HG02588 (cell line): ENCODE results near the gene ACOT13.
A peak's percentile ranks its signal among the peaks of the same experiment; 100 is the strongest.
"Not testable (repeated sequence)": the region's sequence is repeated elsewhere in the genome, so short reads cannot be mapped to it uniquely, and the experiment has no call there.

ENCODE experiments used
- ATAC-seq: cut with Tn5 transposase; IDR thresholded peaks from one replicate; pipeline ENCODE4 v1.9.1; 2021; ENCODE audit warnings: mild to moderate bottlenecking, moderate library complexity; ENCODE audit not compliant: unreplicated experiment

Gene ACOT13

DNA sequence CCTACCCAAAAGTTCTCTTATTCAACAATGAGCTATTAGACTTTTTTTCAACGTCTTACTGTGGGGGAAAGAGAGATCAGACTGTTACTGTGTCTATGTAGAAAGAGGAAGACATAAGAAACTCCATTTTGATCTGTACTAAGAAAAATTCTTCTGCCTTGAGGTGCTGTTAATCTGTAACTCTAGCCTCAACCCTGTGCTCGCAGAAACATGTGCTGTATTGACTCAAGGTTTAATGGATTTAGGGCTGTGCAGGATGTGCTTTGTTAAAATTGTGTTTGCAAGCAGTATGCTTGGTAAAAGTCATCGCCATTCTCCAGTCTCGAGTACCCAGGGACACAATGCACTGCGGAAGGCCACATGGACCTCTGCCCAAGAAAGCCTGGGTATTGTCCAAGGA, 5.1 kb upstream of the ACOT13 start:
- not testable (repeated sequence) for ATAC-seq

- ATAC-seq, result no peak
Measured at GRCh38 chr6:24662236-24662635, 4.6 kb upstream of the ACOT13 start.

GRCh38 chr6:24663189-24663588, 3.7 kb upstream of the ACOT13 start:
- ATAC-seq, result no peak

DNA sequence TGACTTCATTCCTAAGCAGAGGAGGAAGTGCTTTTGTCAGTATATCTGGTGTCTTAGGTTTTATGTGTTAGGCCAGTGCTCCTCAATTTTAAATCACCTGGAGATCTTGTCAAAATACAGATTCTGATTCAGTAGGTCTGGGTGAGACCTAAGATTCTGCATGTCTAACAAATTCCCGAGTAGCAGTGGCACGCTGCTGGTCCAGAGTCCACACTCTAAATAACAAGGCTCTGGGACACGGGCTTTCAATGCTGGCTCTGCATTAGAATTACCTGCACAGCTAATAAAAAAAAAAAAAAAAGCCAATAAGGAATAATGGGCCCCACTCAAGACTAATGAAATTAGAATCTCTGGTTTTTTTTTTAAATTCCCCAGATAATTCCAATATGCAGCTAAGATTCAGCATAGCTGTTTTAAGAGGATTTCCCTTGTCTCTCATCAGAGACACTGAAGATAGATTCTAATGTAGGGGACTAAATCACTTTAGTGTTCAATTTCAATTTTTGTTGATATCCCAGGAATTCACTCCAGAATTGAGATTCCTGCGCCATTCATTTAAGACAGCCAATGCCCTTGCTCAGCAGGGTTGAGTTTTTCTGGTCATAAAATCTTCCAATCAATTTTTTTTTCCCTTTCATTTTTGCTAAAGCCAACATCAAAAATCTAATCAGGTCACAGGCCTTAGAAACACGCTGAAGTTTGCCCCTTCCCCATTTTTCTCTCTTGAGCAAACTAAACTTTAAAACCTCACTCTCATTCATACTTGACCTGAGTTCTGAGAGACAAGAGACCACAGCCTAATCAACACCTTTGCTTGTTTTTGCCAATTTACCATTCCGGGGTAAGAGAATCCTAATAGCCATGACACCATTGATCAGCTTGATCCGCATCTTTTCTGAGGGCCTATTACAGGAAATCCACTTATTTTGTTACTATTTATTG, 2.6 kb upstream of the ACOT13 start:
- ATAC-seq, result no peak

- ATAC-seq, result peak; percentile 26
Measured at GRCh38 chr6:24666097-24666640, 708 bp upstream of the ACOT13 start.

- no peak for ATAC-seq
Measured at GRCh38 chr6:24667378-24667803, 514 bp downstream of the ACOT13 start.

- ATAC-seq, result not testable (repeated sequence)
Measured at GRCh38 chr6:24668066-24668996, 1.5 kb downstream of the ACOT13 start.

DNA sequence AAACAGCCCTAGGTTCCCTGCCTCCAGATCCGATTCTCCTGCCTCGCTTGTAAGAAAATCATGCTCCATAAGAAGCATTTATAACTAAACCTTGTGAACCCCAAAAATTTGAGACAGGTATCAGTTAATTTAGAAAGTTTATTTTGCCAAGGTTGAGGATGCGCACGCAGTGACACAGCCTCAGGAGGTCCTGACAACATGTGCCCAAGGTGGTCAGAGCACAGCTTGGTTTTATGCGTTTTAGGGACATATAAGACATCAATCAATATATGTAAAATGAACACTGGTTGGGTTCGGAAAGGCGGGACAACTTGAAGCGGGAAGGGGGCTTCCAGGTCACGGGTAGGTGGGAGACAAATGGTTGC, 2.1 kb downstream of the ACOT13 start:
- ATAC-seq, result no peak

GRCh38 chr6:24670492-24670891, 3.6 kb downstream of the ACOT13 start:
- ATAC-seq, result not testable (repeated sequence)

- ATAC-seq, result not testable (repeated sequence)
Measured at GRCh38 chr6:24671077-24671476, 4.2 kb downstream of the ACOT13 start.

DNA sequence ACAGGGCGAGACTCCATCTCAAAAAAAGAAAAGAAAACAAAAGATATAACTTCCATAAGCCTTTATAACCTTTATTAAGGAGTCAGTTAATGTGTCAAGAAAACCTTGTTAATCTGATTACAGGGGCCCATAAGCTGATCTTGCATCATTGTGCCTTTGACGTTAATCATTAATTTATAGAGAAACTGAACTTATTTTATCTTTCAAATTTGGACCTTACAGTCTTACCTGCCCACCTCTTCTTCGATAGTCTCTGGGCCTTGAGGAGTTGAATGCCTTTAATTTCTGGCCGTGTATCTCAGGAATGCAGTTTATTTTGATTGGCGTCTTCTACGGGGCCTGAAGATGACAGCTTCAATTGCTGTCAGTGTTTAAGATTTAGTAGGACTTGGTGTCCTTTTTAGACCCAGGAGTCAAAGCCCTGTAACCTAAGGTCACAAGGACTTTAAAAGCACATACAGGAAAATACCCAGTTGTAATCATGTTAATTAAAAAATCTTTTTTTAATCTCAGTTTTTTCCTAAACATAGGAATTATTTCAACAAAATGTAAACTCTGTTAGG, 5.8 kb downstream of the ACOT13 start:
- no peak for ATAC-seq

GRCh38 chr6:24673625-24674024, 6.7 kb downstream of the ACOT13 start:
- no peak for ATAC-seq

GRCh38 chr6:24678792-24679352, 12.0 kb downstream of the ACOT13 start:
- ATAC-seq, result not testable (repeated sequence)

- no peak for ATAC-seq
Measured at GRCh38 chr6:24680582-24680981, 13.7 kb downstream of the ACOT13 start.

GRCh38 chr6:24683297-24684296, 16.7 kb downstream of the ACOT13 start:
- no peak for ATAC-seq

GRCh38 chr6:24686408-24686807, 19.5 kb downstream of the ACOT13 start:
- no peak for ATAC-seq

DNA sequence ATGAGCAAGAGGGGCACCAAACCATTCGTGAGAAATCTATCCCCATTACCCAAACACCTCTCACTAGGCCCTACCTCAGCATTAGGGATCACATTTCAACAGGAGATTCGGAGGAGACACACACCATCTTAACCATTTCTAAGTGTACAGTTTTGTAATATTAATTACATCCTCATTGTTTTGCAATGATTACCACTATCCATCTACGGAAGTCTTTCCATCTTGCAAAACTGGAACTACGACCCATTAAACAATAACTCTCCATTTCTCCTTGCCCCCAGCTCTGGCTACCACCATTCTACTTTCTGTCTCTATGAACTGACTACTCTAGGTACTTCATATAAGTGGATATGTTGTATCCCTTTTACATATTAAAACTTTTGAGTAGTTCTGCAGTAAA, 20.1 kb downstream of the ACOT13 start:
- ATAC-seq, result no peak

GRCh38 chr6:24689964-24690363, 23.1 kb downstream of the ACOT13 start:
- ATAC-seq, result no peak

DNA sequence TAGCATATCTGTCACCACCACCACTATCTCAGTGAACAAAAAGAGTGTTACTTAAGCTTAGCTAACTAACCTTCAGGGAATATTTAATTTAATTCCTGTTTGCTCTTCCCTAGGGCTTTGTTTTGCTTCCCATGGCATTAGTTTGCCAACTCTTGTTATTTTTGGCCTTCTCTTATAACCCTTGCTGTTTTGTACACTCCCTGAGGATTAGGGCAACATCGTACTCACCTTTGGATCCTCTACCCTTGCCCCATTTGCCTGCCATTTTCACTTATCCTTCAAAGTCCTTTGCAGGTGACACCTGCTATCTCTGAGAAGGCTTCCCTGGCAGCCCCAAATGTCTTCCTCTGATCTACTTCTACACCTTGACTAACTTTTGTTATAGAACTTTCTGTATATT, 23.7 kb downstream of the ACOT13 start:
- ATAC-seq, result no peak
